Endothelial cell (in vitro differentiated cells): Measurements from ENCODE around the gene ISM1. TPM values are rescaled to one million over a fixed set of nuclear protein-coding genes. Genes with fewer than 3 reads are reported as not detected.
A peak's percentile ranks its signal among the peaks of the same experiment; 100 is the strongest.

ENCODE experiments used
- DNase-seq: peaks from one replicate; pipeline ENCODE4 v3.0.0; 2021; ENCODE audit warnings: low spot score
- H3K27ac Mint-ChIP-seq: one replicate; pipeline ENCODE4 v1.8.0; 2021; ENCODE audit warnings: mixed read lengths, inconsistent platforms; ENCODE audit not compliant: unreplicated experiment
- H3K27me3 Mint-ChIP-seq: one replicate; pipeline ENCODE4 v1.8.0; 2021; ENCODE audit warnings: mild to moderate bottlenecking, moderate library complexity, mixed read lengths, inconsistent platforms; ENCODE audit not compliant: unreplicated experiment
- H3K36me3 Mint-ChIP-seq: one replicate; pipeline ENCODE4 v1.8.0; 2021; ENCODE audit warnings: mild to moderate bottlenecking, low read depth, mixed read lengths, inconsistent platforms; ENCODE audit not compliant: unreplicated experiment
- H3K4me1 Mint-ChIP-seq: one replicate; pipeline ENCODE4 v1.8.0; 2021; ENCODE audit warnings: mild to moderate bottlenecking, mixed read lengths, inconsistent platforms; ENCODE audit not compliant: unreplicated experiment
- H3K4me3 Mint-ChIP-seq: one replicate; pipeline ENCODE4 v1.8.0; 2021; ENCODE audit warnings: mild to moderate bottlenecking, mixed read lengths, inconsistent platforms; ENCODE audit not compliant: unreplicated experiment
- H3K9me3 Mint-ChIP-seq: one replicate; pipeline ENCODE4 v1.8.0; 2021; ENCODE audit warnings: mixed read lengths, inconsistent platforms; ENCODE audit not compliant: unreplicated experiment
- CTCF ChIP-seq: fragments of 200-600 bp; sonication (generic); IDR thresholded peaks from one replicate; pipeline ENCODE4 v1.5.0; 2021; ENCODE audit warnings: antibody characterized with exemption; ENCODE audit not compliant: unreplicated experiment
- total RNA-seq: library from RNA; stranded (reverse); fragmentation: NEBNext Ultra II Directional; extraction: Animal tissue kit (Norgen Biotek cat#: 25700); gene quantifications from one replicate; pipeline ENCODE4 v1.2.1, GENCODE V29; 2021; ENCODE audit not compliant: unreplicated experiment

ISM1 gene
- total RNA-seq, 1 donor from 2014 or later: 23.8 TPM

- H3K4me3 Mint-ChIP-seq: peak overlapping the region; percentile 93
- H3K27ac Mint-ChIP-seq: peak overlapping the region; percentile 78
- TF ChIP-seq CTCF: no peak
- no peaks in the 10 kb centered on the region for H3K9me3 Mint-ChIP-seq
- peaks cover 20% of the 10 kb centered on the region for H3K4me1 Mint-ChIP-seq
- peaks cover 12% of the 10 kb centered on the region for H3K27me3 Mint-ChIP-seq
- H3K36me3 Mint-ChIP-seq: peaks cover 4% of the 10 kb centered on the region
- peak; percentile 73 for DNase-seq
These were observed 722 bp downstream of the ISM1 start for GRCh38 chr20:13221673-13222318.

- no peak for DNase-seq
- TF ChIP-seq CTCF: no peak
- Mint-ChIP-seq H3K36me3 (peaks cover 5% of the 10 kb centered on the region), H3K4me1 (peaks cover 20% of the 10 kb centered on the region), H3K9me3 (no peaks in the 10 kb centered on the region), H3K4me3 (peak overlapping the region; percentile 93), H3K27me3 (peaks cover 12% of the 10 kb centered on the region), H3K27ac (peak overlapping the region; percentile 78)
These were observed 1.2 kb downstream of the ISM1 start for GRCh38 chr20:13222319-13222716.

- DNase-seq: no peak
- Mint-ChIP-seq H3K4me3 (peak overlapping the region; percentile 47), H3K36me3 (peaks cover 5% of the 10 kb centered on the region), H3K9me3 (no peaks in the 10 kb centered on the region), H3K27me3 (peaks cover 13% of the 10 kb centered on the region), H3K4me1 (peaks cover 20% of the 10 kb centered on the region), H3K27ac (no peak overlapping the region)
- no peak for TF ChIP-seq CTCF
These were observed 2.9 kb downstream of the ISM1 start for GRCh38 chr20:13223736-13224520.

- Mint-ChIP-seq H3K36me3 (peaks cover 5% of the 10 kb centered on the region), H3K27ac (no peak overlapping the region), H3K4me3 (no peak overlapping the region), H3K4me1 (peaks cover 19% of the 10 kb centered on the region), H3K27me3 (peaks cover 5% of the 10 kb centered on the region), H3K9me3 (no peaks in the 10 kb centered on the region)
- no peak for TF ChIP-seq CTCF
- no peak for DNase-seq
These were observed 5.3 kb downstream of the ISM1 start for GRCh38 chr20:13226367-13226766.

GRCh38 chr20:13228771-13229170, 7.7 kb downstream of the ISM1 start:
- DNase-seq: no peak
- peaks cover 5% of the 10 kb centered on the region for H3K36me3 Mint-ChIP-seq
- no peak overlapping the region for H3K27ac Mint-ChIP-seq
- no peaks in the 10 kb centered on the region for H3K9me3 Mint-ChIP-seq
- TF ChIP-seq CTCF: no peak
- peaks cover 10% of the 10 kb centered on the region for H3K4me1 Mint-ChIP-seq
- peaks cover 2% of the 10 kb centered on the region for H3K27me3 Mint-ChIP-seq
- H3K4me3 Mint-ChIP-seq: no peak overlapping the region
